ENCODE results near the gene PMM1.
A peak's percentile ranks its signal among the peaks of the same experiment; 100 is the strongest.
"Not testable (repeated sequence)": the region's sequence is repeated elsewhere in the genome, so short reads cannot be mapped to it uniquely, and the experiment has no call there.

The PMM1 gene

DNA sequence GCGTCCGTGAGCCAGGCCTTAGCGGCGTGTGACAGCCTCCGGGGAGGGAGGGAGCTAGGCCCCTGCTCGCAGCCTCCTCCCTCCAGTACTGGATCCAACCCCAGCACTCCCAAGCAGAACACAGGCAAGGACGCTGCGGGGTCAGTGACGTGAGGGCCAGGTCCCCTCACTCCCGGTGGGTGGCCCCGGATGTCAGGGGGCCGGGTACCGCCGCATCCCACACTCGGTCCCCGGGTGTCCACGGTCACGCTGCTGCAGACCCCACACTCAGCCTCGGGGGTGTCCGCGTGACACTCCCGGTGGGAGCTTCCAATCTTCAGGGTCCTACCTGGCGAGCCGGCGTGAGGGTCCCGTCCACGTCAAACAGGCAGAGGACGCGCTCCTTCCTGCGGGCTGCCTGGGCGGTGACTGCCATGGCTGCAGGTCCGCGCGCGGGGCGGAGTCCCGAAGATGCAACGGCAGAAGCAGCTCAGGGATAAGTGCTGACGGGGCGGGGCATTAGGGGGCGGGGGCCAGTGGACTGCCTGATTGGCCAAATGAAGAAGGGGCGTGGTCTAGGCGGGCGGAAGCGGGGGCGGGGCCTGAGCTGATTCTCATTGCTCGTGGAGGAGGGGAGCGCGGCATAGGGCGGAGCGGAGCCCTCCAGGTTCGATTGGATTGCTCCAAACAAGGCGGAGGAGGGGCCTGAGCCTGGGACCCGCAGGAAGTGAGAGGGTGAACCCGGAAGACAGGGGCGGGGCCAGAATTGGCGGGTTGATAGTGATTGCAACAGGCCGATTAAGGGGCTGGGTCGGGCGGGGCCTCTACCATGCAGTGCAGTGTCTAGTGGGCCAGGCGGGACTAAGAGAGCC lies at the start of gene PMM1:
PMM1 (minus strand) TSS at position 450 of the 851 bp plus-strand sequence; CDS start at position 415, 35 bp downstream.
- peak; percentile 99 for DNase-seq

DNA sequence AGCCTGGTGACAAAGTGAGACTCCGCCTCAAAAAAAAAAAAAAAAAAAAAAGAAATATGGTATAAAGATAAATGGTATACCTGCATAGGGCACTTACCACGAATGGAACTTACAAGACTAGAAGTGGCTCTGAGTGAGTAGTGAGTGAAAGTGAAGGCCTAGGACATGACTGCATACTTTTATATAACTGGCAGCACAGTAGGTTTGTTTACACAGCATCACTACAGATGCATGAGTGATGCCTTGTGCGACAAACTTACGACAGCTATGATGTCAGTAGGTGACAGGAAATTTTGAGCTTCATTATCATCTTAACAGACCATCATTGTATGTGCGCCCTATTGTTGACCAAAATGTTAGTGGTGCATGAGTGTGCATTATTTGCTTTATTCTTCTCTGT lies 49.1 kb upstream of the PMM1 start:
- no peak for DNase-seq

DNA sequence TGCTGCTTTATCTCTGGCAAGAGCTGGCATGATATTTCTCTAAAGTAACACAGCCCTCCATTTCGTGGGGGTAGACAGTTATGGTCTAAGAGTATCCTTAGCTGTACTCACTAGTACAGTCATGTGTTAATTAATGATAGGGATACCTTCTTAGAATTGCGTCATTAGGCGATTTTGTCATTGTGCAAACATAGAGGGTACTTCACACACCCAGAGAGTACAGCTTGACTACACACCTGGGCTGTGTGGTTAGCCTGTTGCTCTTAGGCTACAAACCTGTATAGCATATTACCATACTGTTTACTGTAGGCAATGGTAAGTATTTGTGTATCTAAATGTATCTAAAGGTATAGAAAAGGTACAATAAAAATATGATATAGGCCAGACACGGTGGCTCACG lies 48.5 kb upstream of the PMM1 start:
- DNase-seq: no peak

DNA sequence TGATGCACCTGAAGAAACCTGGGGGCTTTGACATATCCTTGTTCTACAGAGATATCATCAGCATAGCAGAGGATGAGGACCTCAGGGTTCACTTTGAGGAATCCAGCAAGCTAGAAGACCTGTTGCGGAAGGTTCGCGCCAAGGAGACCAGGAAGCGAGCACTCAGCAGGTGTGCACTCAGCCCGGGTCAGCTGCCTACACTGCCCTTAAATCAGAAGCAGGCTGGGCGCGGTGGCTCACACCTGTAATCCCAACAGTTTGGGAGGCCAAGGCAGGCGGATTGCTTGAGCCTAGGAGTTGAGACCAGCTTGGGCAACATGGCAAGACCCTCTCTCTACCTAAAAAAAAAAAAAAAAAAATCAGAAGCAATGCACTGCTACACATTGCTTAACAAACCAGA lies 48.0 kb upstream of the PMM1 start:
- DNase-seq: not testable (repeated sequence)

DNA sequence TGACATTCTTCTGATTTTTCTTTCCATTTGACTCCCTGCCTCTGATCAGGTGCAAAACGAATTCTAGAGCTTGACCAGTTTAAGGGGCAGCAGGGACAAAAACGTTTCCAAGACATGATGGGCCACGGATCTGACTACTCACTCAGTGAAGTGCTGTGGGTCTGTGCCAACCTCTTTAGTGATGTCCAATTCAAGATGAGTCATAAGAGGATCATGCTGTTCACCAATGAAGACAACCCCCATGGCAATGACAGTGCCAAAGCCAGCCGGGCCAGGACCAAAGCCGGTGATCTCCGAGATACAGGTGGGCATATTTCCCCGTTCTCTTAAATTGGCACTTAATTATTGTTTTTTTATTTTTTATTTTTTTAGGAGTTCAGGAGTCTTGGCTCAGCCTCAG lies 46.8 kb upstream of the PMM1 start:
- DNase-seq: no peak

DNA sequence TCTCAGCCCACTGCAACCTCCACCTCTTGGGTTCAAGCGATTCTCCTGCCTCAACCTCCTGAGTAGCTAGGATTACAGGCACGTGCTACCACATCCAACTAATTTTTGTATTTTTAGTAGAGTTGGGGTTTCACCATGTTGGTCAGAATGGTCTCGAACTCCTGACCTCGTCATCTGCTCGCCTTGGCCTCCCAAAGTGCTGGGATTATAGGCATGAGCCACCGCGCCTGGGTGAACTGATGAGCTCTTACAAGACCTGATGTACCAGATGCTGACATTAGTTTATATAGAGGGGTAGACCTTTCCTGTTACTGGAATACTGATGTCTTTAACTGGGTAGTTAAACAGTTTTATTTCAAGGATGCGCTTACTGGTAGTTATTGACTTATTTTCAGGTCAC lies 45.0 kb upstream of the PMM1 start:
- DNase-seq: not testable (repeated sequence)

DNA sequence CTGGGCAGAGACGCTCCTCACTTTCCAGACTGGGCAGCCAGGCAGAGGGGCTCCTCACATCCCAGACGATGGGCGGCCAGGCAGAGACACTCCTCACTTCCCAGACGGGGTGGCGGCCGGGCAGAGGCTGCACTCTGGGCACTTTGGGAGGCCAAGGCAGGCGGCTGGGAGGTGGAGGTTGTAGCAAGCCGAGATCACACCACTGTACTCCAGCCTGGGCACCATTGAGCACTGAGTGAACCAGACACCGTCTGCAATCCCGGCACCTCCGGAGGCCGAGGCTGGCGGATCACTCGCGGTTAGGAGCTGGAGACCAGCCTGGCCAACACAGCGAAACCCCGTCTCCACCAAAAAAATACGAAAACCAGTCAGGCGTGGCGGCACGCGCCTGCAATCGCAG lies 42.0 kb upstream of the PMM1 start:
- DNase-seq: not testable (repeated sequence)

DNA sequence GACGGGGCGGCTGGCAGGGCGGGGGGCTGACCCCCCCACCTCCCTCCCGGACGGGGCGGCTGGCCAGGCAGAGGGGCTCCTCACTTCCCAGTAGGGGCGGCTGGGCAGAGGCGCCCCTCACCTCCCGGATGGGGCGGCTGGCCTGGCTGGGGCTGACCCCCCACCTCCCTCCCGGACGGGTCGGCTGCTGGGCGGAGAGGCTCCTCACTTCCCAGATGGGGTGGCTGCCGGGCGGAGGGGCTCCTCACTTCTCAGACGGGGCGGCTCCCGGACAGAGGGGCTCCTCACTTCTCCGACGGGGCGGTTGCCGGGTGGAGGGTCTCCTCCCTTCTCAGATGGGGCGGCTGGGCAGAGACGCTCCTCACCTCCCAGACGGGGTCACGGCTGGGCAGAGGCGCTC lies 41.5 kb upstream of the PMM1 start:
- not testable (repeated sequence) for DNase-seq

DNA sequence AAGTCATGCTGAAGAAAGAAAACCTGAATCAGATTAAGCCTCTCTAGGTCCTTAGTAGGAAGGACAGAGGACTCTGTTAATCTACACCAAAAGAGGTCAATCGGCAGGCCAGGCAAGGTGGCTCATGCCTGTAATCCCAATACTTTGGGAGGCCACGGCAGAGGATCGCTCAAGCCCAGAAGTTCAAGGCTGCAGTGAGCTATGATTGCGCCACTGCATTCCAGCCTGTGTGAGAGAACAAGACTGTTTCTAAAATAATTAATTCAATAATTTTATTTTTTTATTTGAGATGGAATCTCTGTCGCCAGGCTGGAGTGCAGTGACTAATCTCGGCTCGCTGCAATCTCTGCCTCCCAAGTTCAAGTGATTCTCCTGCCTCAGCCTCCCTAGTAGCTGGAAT lies 35.9 kb upstream of the PMM1 start:
- no peak for DNase-seq

DNA sequence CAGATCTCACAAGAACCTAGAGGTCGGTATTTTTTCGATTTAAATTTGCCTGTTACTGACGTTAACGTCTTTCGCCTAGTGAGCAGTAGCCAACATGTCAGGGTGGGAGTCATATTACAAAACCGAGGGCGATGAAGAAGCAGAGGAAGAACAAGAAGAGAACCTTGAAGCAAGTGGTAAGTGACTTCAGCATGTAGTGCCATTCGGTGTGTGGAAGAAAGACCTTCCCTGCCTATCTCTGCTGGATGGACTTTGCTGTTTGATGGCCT lies 32.2 kb upstream of the PMM1 start:
- DNase-seq: no peak

DNA sequence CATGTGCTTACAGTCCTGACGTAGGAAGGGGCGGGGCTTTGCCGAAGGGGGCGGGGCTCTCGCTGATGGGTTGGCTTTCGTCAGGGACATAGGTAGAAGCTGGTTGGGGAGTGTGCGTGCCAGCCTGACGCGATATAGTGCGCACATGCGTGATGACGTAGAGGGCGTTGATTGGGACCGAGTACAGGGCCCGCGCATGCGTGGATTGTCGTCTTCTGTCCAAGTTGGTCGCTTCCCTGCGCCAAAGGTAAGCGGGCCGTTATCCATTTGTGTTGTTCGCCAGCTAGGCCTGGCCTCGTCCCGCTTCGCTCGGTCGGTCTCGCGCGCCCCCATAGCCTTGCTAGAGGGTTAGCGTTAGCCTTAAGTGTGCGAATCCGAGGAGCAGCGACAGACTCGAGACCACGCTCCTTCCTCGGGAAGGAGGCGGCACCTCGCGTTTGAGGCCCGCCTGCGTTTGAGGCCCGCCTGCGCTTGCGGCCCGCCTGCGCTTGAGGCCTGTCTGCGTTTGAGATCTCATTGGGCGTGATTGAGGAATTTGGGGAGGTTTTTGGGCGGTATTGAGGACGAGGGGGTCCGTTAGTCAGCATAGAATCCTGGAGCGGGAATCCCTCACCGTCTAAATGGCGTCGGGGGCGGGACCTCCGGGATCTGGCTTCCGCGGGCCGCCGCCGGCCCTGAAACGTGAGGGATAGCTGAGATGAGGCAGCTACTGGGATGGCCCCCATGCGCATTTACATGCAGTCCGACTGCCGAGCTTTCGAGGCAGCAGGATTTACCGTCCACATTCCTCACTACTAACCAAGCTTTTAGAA lies 31.7 kb upstream of the PMM1 start, which contains the start of gene XRCC6:
XRCC6 (plus strand) TSS at position 197 of the 812 bp plus-strand sequence. CDS start 710 bp downstream, outside the sequence.
- peak; percentile 98 for DNase-seq

DNA sequence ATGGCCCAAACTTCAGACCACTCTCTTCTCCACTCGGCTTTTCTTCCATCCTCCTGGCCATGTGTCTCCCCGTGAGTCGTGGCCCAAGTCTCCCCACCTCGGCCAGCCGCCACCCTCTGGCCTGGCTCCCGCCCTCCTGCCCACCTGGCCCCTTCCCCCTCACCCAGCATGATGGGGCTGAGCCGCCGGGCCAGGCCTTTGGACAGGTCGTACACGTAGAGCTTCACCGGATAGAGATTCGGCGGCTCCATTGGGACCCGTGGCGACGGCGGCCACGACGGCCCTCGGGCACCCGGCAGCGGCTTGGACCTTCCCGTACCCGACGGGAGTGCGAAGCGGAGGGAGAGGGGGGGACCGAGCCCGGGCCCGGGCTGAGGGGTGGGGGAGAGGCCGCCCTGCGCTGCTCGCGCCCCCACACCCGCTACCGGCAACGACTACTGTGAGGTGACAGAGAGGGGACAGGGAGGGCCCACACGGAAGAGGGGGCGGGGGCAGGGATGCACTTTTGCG lies 31.0 kb upstream of the PMM1 start, which contains the start of gene DESI1:
DESI1 (minus strand) TSS at position 455 of the 510 bp plus-strand sequence; CDS start at position 251, 204 bp downstream.
- DNase-seq: no peak

DNA sequence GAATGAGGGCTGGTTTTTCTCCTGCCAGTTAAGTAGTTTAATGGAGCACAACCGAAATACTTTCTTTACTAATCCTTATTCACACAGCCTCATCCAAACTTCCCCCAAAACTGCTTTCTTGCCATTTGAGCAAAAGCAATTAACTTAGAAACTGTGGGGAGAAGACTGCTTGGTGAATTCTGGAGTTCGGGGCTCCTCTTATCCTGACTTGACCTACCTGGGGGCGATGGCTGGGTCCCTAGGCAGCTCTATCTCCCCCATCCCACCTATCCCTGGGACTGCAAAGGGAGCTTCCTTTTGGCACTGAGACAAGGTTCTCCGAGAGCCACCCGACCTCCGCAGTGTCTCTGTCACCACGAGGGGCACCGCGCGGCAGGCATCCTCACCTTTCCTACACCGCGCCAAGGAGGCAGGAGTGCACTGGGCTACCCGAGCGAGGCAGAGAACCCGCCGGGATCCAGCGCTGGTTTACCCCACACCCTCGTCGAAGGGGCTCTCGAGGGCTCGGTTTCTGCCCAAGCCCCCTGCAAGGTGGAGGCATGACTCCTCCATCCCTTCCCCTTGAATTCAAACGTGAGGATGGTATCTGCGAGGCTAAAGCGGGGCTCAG lies 30.4 kb upstream of the PMM1 start:
- peak; percentile 8 for DNase-seq

DNA sequence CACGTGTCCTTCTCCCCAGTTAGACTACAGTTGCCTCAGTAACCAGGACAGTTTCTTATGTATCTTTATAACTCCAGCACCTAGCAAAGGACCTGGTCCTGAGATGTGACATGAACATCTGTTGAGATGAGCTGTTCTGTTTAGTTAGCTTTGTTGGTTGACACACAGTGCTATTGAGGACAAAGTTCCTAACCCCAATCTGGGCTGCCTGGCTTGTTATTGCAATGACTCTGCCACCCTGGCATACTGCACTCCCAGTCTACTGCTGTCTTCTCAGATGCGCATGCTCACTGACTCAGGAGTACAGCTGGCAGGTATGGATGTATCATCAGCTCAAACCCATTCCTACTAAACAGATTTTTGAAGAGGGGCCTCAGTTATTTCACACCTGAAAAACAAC lies 23.8 kb upstream of the PMM1 start:
- no peak for DNase-seq

DNA sequence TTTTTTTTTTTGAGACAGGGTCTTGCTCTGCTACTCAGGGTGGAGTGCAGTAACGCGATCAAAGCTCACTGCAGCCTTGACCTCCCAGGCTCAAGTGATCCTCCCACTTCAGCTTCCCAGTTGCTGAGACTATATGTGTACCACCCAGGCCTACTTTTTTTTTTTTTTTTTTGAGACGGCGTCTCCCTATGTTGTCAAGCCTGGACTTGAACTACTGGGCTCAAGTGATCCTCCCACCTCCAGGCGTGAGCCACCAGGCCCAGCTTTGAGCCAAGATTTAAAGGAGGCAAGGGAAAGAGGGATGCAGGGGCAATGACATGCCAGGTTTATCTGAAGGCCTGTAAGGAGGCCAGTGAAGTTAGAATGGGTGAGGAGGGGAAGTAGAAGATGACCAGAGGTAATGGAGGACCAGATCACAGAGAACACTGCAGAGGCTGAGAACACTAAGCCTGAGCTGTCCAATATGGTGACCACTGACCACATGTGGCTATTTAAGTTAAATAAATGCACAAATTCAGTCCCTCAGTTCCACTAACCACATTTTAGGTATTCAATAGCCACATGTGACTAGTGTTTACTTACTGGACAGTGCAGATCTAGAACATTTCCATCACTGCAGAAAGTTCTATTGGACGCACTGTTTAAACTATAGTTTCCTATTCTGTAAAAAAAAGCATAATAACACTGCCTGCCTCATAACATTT lies 23.1 kb upstream of the PMM1 start:
- DNase-seq: no peak

DNA sequence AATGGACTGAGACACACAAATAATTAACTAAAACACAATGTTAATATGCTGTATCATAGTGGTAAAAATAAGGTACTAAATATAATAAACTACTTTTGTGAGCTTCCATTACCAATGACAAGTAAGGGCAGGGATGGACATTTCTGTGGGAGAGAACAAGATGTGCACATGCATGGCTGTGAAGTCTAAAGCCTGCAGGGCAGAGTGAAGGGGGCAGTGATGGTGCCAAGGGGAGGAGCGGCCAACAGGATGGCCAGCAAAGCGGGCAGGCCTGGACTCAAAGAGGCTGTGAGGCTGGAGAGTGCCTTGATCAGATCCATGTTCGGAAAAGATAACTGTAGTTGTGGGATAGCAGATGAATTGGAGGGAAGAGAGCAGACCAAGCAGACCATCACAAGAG lies 18.7 kb upstream of the PMM1 start:
- DNase-seq: no peak

DNA sequence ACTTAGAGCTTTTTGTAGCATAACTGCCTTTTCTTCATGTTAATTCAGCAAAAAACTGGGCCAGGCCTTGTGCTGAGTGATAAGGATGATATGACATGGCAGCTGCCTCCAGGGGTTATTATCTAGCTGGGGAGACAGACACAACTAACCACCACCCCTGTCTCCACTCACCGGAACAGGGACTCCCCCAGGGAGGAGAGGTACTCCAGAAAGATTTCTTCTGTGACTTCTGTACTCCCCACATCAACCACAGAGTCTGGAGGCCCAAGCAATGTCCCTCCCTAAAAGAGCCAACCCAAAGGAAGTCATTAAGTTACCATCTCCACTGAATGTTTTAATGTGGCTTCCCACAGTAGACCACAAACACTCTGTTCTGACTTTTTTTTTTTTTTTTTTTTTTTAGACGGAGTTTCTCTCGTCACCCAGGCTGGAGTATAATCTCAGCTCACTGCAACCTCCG lies 14.3 kb upstream of the PMM1 start:
- no peak for DNase-seq

DNA sequence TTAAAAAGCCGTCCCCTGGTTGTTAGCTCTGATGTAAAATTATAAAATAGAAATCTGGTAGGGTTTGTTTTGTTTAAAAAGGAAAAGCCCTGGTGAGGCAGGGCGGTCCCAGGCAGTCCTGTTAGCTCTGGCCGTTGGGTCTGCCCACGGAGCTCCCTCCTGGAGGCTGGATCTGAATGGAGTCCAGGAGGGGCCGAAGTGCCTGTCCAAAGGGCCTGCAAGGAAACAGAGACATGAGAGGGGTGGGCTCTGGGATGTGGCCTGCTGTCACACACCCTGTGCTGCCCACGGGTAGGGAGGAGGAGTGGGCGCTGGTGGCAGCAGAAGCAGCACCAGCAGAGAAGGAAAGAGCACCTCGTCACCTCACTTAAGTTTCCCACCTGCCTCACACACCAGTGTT lies 11.3 kb upstream of the PMM1 start:
- DNase-seq: no peak

DNA sequence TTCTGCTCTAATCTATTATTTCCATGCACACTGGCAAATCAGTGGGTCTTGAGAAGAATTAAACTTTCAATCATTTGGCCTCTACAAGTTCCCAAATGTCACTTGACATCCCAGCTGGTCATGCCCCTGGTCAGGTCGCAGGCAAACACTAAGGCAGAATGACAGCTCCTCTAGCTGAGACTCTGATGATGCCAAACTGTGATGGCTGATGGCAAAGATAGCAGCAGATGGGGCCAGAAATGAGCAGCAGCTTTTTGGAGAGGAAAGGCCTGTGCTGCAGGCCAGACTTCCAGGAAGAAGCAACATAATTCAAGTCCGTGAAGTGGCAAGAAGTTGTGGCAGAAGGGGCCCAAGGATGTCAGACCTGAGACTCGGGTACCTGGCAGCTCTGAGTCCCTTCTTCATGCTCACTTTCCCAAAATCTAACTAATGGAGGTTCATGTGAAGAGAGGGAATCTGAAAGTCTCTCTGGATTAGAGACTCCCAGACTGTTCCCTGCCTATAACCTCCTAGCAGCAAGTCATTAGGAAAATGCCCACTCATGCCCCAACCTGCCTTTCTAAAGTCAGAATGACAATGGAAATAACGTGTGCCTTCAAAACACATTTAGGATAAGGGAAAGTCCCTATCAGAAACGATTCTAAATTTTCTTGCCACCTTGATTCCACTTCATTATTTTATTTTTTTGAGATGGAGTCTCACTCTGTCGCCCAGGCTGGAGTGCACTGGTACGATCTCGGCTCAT lies 9.4 kb upstream of the PMM1 start:
- no peak for DNase-seq

DNA sequence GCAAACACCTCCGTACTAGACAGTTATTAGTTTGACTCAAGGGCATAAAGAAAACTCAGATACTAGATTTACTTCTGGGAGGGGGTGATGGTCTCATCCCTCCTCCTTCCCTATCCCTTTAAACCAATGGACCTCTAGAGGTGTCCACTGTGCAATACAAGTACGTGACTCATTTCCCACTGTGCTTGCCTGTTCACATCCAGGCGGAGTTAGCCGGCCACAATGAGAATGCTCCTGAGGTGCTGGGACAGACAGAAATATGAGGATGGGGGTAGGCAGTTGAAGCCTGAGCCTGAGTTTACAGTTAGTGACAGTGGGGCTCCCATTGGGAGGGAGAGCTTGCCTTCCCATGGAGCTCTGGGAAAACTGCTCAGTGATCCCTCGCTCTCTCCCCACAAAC lies 8.4 kb upstream of the PMM1 start:
- peak; percentile 43 for DNase-seq

DNA sequence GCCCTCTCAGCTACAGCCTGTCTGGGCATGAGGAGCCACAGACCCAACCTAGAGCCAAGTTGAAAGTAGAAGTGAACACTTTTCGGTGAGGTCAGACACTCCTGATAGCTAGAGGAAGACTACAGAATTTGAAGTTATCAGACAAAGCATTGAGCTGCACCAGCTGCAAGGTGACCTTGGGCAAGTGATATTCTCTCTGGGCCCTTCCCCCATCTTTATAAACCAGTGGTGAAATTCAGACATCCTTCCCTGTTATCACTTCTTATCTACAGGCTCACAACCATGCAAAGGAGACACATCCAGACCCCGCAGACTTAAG lies 8.0 kb upstream of the PMM1 start:
- no peak for DNase-seq

All from T1000 (cell line).